HepG2 (cell line): Measurements from ENCODE around the gene SLC23A3. TPM values are rescaled to one million over a fixed set of nuclear protein-coding genes. Genes with fewer than 3 reads are reported as not detected.

Experiments
- AKAP8 ChIP-seq: sonication (generic); formaldehyde crosslinking; IDR thresholded peaks from 2 replicates; pipeline ENCODE4 v1.5.1; 2020; ENCODE audit warnings: mild to moderate bottlenecking, missing genetic modification reagents
- CBX1 ChIP-seq: IDR thresholded peaks from one replicate; pipeline ENCODE4 v1.6.1; 2016; ENCODE audit warnings: antibody characterized with exemption, low read depth
- HMG20A ChIP-seq: IDR thresholded peaks from 2 replicates; pipeline ENCODE4 v1.6.1; 2016; ENCODE audit warnings: borderline replicate concordance
- KLF12 ChIP-seq: sonication (generic); formaldehyde crosslinking; IDR thresholded peaks from 2 replicates; pipeline ENCODE4 v1.4.0; 2020; ENCODE audit warnings: missing genetic modification reagents, borderline replicate concordance
- NCOR1 ChIP-seq: fragments of 200-600 bp; sonication (generic); IDR thresholded peaks from 2 replicates; pipeline ENCODE4 v1.7.0; 2017; ENCODE audit warnings: antibody characterized with exemption, low read length, borderline replicate concordance
- NFRKB ChIP-seq: fragments of 450-650 bp; IDR thresholded peaks from 2 replicates; pipeline ENCODE4 v1.6.1; 2017
- RFXAP ChIP-seq: sonication (generic); formaldehyde crosslinking; IDR thresholded peaks from 2 replicates; pipeline ENCODE4 v1.4.0; 2020; ENCODE audit warnings: missing genetic modification reagents, borderline replicate concordance
- SAFB2 ChIP-seq: sonication (generic); formaldehyde crosslinking; IDR thresholded peaks from 2 replicates; pipeline ENCODE4 v1.5.1; 2020; ENCODE audit warnings: missing genetic modification reagents, low read depth, mild to moderate bottlenecking, borderline replicate concordance
- SOX13 ChIP-seq, 3 experiments: fragments of 450-650 bp in 1 of 3; sonication (generic) in 1 of 3; formaldehyde crosslinking in 1 of 3; IDR thresholded peaks in 2 of 3; conservative IDR thresholded peaks in 1 of 3; 2 replicates each; pipeline versions ENCODE4 v1.5.0 to v1.6.1; 2016 to 2020; ENCODE audit warnings: antibody characterized with exemption in 1 of 3, mild to moderate bottlenecking in 1 of 3, missing compliant biosample characterization in 1 of 3, missing genetic modification reagents in 1 of 3, moderate library complexity in 1 of 3
- TARDBP ChIP-seq: sonication (generic); formaldehyde crosslinking; IDR thresholded peaks from 2 replicates; pipeline ENCODE4 v1.8.0; 2022; ENCODE audit warnings: mild to moderate bottlenecking, missing genetic modification reagents
- TEAD3 ChIP-seq: optimal IDR thresholded peaks from 2 replicates; pipeline ENCODE3; 2016; ENCODE audit warnings: borderline replicate concordance
- ZFP41 ChIP-seq: sonication (generic); formaldehyde crosslinking; IDR thresholded peaks from 2 replicates; pipeline ENCODE4 v1.4.0; 2020; ENCODE audit warnings: mild to moderate bottlenecking, missing genetic modification reagents, borderline replicate concordance
- ZNF282 ChIP-seq: fragments of 450-650 bp; IDR thresholded peaks from 2 replicates; pipeline ENCODE4 v1.6.1; 2018; ENCODE audit not compliant: partially characterized antibody
- ZNF317 ChIP-seq: sonication (generic); formaldehyde crosslinking; IDR thresholded peaks from 2 replicates; pipeline ENCODE4 v1.5.0; 2020; ENCODE audit warnings: mild to moderate bottlenecking, missing genetic modification reagents
- ZNF484 ChIP-seq: sonication (generic); formaldehyde crosslinking; IDR thresholded peaks from 2 replicates; pipeline ENCODE4 v1.5.1; 2020; ENCODE audit warnings: mild to moderate bottlenecking, low read depth, missing genetic modification reagents, borderline replicate concordance
- polyA plus RNA-seq, 8 experiments: library from polyadenylated mRNA; depleted of rRNA in 3 of 8; stranded (reverse) in 7 of 8; unstranded in 1 of 8; fragments of >200 nt; fragmentation: Illumina TruSeq in 4 of 8; extraction: Trizol in 4 of 8; gene quantifications; 2 replicates each; pipeline versions ENCODE4 v1.2.1 to v1.2.3, GENCODE V29; 2011 to 2016; ENCODE audit warnings: low read depth in 4 of 8, missing spikeins in 1 of 8, mixed read lengths in 1 of 8; ENCODE audit not compliant: insufficient read depth in 1 of 8
- total RNA-seq, 5 experiments: library from RNA; depleted of rRNA; stranded (reverse); fragments of >200 nt; fragmentation: Illumina TruSeq; extraction: Trizol; gene quantifications; 2 replicates each; pipeline ENCODE4 v1.2.3, GENCODE V29; 2016; ENCODE audit warnings: low read depth in 1 of 5
- TF ChIP-seq, protein P1 (sequence below): sonication (generic); formaldehyde crosslinking; IDR thresholded peaks from 2 replicates; pipeline ENCODE4 v1.5.1; 2020; ENCODE audit warnings: mild to moderate bottlenecking, missing genetic modification reagents, borderline replicate concordance
- TF ChIP-seq, protein P2 (sequence below): sonication (generic); formaldehyde crosslinking; IDR thresholded peaks from 2 replicates; pipeline ENCODE4 v1.4.0; 2020; ENCODE audit warnings: missing genetic modification reagents, borderline replicate concordance
- TF ChIP-seq, protein P3 (sequence below): IDR thresholded peaks from 2 replicates; pipeline ENCODE4 v1.4.0; 2020; ENCODE audit warnings: mild to moderate bottlenecking, missing genetic modification reagents

Gene SLC23A3
- total and polyA plus RNA-seq, 2 of the 13 experiments (the other 11 are each of a cell fraction or from before 2014, with no cell fraction given): 0.38 to 0.78 TPM

DNA sequence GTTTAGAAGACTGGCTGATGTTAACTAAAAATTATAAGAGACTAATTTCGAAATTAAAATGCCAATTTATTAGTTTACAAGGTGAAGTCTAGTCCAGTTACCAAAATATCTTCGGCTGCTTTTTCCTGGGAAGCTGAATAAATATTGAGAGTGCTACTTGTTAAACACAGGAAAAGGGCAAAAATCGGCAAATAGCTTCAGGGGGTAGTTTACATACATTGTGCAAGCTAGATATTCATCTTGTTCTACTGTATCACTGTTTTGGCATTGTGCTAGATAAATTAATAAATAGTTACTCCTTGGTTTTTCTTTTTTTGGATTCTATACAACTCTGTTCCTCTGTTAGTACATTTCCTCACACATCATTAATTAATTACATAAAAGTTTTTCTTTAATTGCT is 38.5 kb downstream of the SLC23A3 start (continued):
- TF ChIP-seq SOX13 (IDR thresholded peaks at IDR 0.05) (no peak), SOX13 (CRISPR knock-in tag; conservative IDR thresholded peaks at IDR 0.05 in 1 of 2, IDR thresholded peaks at IDR 0.05 in 1 of 2) (peak in 1 of 2 experiments; percentile 65; a peak in 1 of 4 replicates), NFRKB (no peak), KLF12 (CRISPR knock-in tag) (no peak), TEAD3 (CRISPR knock-in tag) (no peak), ZNF484 (CRISPR knock-in tag) (no peak), ZNF282 (no peak), HMG20A (CRISPR knock-in tag) (no peak; the same call in 1 of the 2 replicates), RFXAP (CRISPR knock-in tag) (no peak), ZFP41 (no peak), SAFB2 (CRISPR knock-in tag) (no peak), ZNF317 (no peak), TARDBP (CRISPR knock-in tag) (0 out of 2 replicates have a peak, but pooled peaks have one; percentile 20), NCOR1 (no peak), AKAP8 (CRISPR knock-in tag) (no peak), CBX1 (no peak)
- TF ChIP-seq, protein P1, sequence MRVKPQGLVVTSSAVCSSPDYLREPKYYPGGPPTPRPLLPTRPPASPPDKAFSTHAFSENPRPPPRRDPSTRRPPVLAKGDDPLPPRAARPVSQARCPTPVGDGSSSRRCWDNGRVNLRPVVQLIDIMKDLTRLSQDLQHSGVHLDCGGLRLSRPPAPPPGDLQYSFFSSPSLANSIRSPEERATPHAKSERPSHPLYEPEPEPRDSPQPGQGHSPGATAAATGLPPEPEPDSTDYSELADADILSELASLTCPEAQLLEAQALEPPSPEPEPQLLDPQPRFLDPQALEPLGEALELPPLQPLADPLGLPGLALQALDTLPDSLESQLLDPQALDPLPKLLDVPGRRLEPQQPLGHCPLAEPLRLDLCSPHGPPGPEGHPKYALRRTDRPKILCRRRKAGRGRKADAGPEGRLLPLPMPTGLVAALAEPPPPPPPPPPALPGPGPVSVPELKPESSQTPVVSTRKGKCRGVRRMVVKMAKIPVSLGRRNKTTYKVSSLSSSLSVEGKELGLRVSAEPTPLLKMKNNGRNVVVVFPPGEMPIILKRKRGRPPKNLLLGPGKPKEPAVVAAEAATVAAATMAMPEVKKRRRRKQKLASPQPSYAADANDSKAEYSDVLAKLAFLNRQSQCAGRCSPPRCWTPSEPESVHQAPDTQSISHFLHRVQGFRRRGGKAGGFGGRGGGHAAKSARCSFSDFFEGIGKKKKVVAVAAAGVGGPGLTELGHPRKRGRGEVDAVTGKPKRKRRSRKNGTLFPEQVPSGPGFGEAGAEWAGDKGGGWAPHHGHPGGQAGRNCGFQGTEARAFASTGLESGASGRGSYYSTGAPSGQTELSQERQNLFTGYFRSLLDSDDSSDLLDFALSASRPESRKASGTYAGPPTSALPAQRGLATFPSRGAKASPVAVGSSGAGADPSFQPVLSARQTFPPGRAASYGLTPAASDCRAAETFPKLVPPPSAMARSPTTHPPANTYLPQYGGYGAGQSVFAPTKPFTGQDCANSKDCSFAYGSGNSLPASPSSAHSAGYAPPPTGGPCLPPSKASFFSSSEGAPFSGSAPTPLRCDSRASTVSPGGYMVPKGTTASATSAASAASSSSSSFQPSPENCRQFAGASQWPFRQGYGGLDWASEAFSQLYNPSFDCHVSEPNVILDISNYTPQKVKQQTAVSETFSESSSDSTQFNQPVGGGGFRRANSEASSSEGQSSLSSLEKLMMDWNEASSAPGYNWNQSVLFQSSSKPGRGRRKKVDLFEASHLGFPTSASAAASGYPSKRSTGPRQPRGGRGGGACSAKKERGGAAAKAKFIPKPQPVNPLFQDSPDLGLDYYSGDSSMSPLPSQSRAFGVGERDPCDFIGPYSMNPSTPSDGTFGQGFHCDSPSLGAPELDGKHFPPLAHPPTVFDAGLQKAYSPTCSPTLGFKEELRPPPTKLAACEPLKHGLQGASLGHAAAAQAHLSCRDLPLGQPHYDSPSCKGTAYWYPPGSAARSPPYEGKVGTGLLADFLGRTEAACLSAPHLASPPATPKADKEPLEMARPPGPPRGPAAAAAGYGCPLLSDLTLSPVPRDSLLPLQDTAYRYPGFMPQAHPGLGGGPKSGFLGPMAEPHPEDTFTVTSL (CRISPR knock-in tag): peak; percentile 53; the same call in 1 of the 2 replicates
- TF ChIP-seq, protein P2, sequence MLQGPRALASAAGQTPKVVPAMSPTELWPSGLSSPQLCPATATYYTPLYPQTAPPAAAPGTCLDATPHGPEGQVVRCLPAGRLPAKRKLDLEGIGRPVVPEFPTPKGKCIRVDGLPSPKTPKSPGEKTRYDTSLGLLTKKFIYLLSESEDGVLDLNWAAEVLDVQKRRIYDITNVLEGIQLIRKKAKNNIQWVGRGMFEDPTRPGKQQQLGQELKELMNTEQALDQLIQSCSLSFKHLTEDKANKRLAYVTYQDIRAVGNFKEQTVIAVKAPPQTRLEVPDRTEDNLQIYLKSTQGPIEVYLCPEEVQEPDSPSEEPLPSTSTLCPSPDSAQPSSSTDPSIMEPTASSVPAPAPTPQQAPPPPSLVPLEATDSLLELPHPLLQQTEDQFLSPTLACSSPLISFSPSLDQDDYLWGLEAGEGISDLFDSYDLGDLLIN (CRISPR knock-in tag): no peak
- TF ChIP-seq, protein P3, sequence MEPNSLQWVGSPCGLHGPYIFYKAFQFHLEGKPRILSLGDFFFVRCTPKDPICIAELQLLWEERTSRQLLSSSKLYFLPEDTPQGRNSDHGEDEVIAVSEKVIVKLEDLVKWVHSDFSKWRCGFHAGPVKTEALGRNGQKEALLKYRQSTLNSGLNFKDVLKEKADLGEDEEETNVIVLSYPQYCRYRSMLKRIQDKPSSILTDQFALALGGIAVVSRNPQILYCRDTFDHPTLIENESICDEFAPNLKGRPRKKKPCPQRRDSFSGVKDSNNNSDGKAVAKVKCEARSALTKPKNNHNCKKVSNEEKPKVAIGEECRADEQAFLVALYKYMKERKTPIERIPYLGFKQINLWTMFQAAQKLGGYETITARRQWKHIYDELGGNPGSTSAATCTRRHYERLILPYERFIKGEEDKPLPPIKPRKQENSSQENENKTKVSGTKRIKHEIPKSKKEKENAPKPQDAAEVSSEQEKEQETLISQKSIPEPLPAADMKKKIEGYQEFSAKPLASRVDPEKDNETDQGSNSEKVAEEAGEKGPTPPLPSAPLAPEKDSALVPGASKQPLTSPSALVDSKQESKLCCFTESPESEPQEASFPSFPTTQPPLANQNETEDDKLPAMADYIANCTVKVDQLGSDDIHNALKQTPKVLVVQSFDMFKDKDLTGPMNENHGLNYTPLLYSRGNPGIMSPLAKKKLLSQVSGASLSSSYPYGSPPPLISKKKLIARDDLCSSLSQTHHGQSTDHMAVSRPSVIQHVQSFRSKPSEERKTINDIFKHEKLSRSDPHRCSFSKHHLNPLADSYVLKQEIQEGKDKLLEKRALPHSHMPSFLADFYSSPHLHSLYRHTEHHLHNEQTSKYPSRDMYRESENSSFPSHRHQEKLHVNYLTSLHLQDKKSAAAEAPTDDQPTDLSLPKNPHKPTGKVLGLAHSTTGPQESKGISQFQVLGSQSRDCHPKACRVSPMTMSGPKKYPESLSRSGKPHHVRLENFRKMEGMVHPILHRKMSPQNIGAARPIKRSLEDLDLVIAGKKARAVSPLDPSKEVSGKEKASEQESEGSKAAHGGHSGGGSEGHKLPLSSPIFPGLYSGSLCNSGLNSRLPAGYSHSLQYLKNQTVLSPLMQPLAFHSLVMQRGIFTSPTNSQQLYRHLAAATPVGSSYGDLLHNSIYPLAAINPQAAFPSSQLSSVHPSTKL (CRISPR knock-in tag): peak; percentile 63
